Psoas muscle (tissue), 8 donors: Measurements from ENCODE around the gene TRIM38. TPM values are rescaled to one million over a fixed set of nuclear protein-coding genes. Genes with fewer than 3 reads are reported as not detected.

Source experiments
- ATAC-seq, 4 donors: fragments of 200-7000 bp; cut with Tn5 transposase; one replicate each; pipeline ENCODE4 v1.9.1; 2020; ENCODE audit warnings: moderate library complexity in 3 of 4, mild to moderate bottlenecking in 2 of 4
- DNase-seq, 2 donors: peaks; one replicate each; pipeline ENCODE4 v3.0.0-alpha.2; 2020
- H3K27ac ChIP-seq: fragments of 200-600 bp; one replicate; pipeline ENCODE4 v1.8.0; 2022
- H3K27me3 ChIP-seq, 3 donors: fragments of 200-600 bp in 1 of 3; one replicate each; pipeline versions ENCODE4 v1.6.1 to v1.8.0; 2013 to 2022; ENCODE audit warnings: low read length in 2 of 3, mild to moderate bottlenecking in 2 of 3, moderate library complexity in 1 of 3; ENCODE audit not compliant: insufficient read depth in 3 of 3
- H3K36me3 ChIP-seq, 2 donors: fragments of 200-600 bp in 1 of 2; one replicate each; pipeline versions ENCODE4 v1.6.1 to v1.8.0; 2013 to 2022; ENCODE audit warnings: low read depth in 1 of 2, mild to moderate bottlenecking in 1 of 2, moderate library complexity in 1 of 2; ENCODE audit not compliant: insufficient read depth in 1 of 2
- H3K4me1 ChIP-seq: fragments of 200-600 bp; one replicate; pipeline ENCODE4 v1.8.0; 2022
- H3K4me3 ChIP-seq: fragments of 200-600 bp; one replicate; pipeline ENCODE4 v1.8.0; 2022; ENCODE audit warnings: mild to moderate bottlenecking
- H3K9me3 ChIP-seq: fragments of 200-600 bp; one replicate; pipeline ENCODE4 v1.8.0; 2022
- WGBS, 3 donors: extraction: QIAGEN DNeasy Blood & Tissue Kit; methylation state at CpG; one replicate each; pipeline versions ENCODE4 v1.1.6 to v1.1.7; 2013; 5-methylcytosine and 5-hydroxymethylcytosine counted together
- intact Hi-C, 2 donors: fragments of 100-400 bp; cut with DNase I; formaldehyde crosslinking; loops; one replicate each; pipeline versions ENCODE4 v1.11.0 to v1.14.2; 2022
- polyA plus RNA-seq, 3 donors: library from polyadenylated mRNA; stranded (reverse); fragments of 200-250 nt; gene quantifications; one replicate each; pipeline ENCODE4 v1.2.3, GENCODE V29; 2013
- total RNA-seq, 4 donors: library from RNA; stranded (reverse); fragmentation: NEBNext Ultra II Directional in 2 of 4; extraction: Animal tissue kit (Norgen Biotek cat#: 25700) in 2 of 4; gene quantifications; one replicate each; pipeline versions ENCODE4 v1.2.1 to v1.2.4, GENCODE V29; 2021 to 2023
- TF ChIP-seq, protein P1 (sequence below): fragments of 200-600 bp; IDR thresholded peaks from one replicate; pipeline ENCODE4 v1.8.0; 2022; ENCODE audit warnings: antibody characterized with exemption
- donor health status: healthy with polysubstance abuse.
- donor health status: DM: no; HTN: no; CAD: no; lungs with moderate emphysema.
- donor health status: Bipolar disorder and iron deficiency.
- donor health status: healthy.
- donor health status: DM: yes; HTN: yes; CAD: no.
- donor health status: DM: no; HTN: no; CAD: no.
- donor health status: DM: no; HTN: no; CAD: no.
- donor health status: DM: yes; HTN: yes; CAD: no.

The TRIM38 gene
- total and polyA plus RNA-seq, 7 donors, result 1.4 to 7.3 (median 4.7) TPM

- Histone ChIP-seq H3K4me3 (no peak overlapping the region), H3K27ac (no peak overlapping the region), H3K36me3 (peaks cover 13 to 99% of the 10 kb centered on the region in 2 donors), H3K4me1 (peaks cover 5% of the 10 kb centered on the region), H3K27me3 (no peaks in the 10 kb centered on the region), H3K9me3 (no peaks in the 10 kb centered on the region)
- WGBS, 3 donors, result 94 to 97% (median 96%) methylated on average over 2 of the region's 2 CpGs
- DNase-seq (no peak), ATAC-seq (no peak)
- intact Hi-C loops, result no loop called here
- TF ChIP-seq, protein P1, sequence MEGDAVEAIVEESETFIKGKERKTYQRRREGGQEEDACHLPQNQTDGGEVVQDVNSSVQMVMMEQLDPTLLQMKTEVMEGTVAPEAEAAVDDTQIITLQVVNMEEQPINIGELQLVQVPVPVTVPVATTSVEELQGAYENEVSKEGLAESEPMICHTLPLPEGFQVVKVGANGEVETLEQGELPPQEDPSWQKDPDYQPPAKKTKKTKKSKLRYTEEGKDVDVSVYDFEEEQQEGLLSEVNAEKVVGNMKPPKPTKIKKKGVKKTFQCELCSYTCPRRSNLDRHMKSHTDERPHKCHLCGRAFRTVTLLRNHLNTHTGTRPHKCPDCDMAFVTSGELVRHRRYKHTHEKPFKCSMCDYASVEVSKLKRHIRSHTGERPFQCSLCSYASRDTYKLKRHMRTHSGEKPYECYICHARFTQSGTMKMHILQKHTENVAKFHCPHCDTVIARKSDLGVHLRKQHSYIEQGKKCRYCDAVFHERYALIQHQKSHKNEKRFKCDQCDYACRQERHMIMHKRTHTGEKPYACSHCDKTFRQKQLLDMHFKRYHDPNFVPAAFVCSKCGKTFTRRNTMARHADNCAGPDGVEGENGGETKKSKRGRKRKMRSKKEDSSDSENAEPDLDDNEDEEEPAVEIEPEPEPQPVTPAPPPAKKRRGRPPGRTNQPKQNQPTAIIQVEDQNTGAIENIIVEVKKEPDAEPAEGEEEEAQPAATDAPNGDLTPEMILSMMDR, result no peak
These were observed 11.4 kb downstream of the TRIM38 start for GRCh38 chr6:25973923-25974555.

GRCh38 chr6:25975923-25976560 lies 13.4 kb downstream of the TRIM38 start:
- Histone ChIP-seq H3K27me3 (no peaks in the 10 kb centered on the region), H3K9me3 (no peaks in the 10 kb centered on the region), H3K27ac (no peak overlapping the region), H3K36me3 (peaks cover 11 to 97% of the 10 kb centered on the region in 2 donors), H3K4me3 (no peak overlapping the region), H3K4me1 (no peaks in the 10 kb centered on the region)
- DNase-seq (no peak), ATAC-seq (no peak)
- WGBS, 3 donors, result 89 to 97% (median 91%) methylated on average over 5 of the region's 5 CpGs
- TF ChIP-seq, protein P1, result no peak
- intact Hi-C loops, result no loop called here

GRCh38 chr6:25980935-25981334 lies 18.3 kb downstream of the TRIM38 start:
- H3K9me3 ChIP-seq, result no peaks in the 10 kb centered on the region
- TF ChIP-seq, protein P1, result no peak
- DNase-seq, result no peak
- H3K27ac ChIP-seq, result no peak overlapping the region
- H3K27me3 ChIP-seq, result no peaks in the 10 kb centered on the region
- intact Hi-C loops, result loop anchor here in 1 of 2 donors (10.0 kb wide), 1 partner anchor 896 kb away; no protein-coding TSS in a partner anchor
- ATAC-seq, result no peak
- WGBS, 3 donors, result 89 to 91% (median 90%) methylated on average over 2 of the region's 2 CpGs
- no peaks in the 10 kb centered on the region for H3K4me1 ChIP-seq
- no peak overlapping the region for H3K4me3 ChIP-seq
- peaks cover 13 to 76% of the 10 kb centered on the region in 2 donors for H3K36me3 ChIP-seq

- TF ChIP-seq, protein P1, result no peak
- H3K4me3 ChIP-seq, result no peak overlapping the region
- DNase-seq, result no peak
- H3K27me3 ChIP-seq, result no peaks in the 10 kb centered on the region
- H3K4me1 ChIP-seq, result no peaks in the 10 kb centered on the region
- intact Hi-C loops, result loop anchor here in 1 of 2 donors (10.0 kb wide), 1 partner anchor 897 kb away; no protein-coding TSS in a partner anchor
- H3K27ac ChIP-seq, result no peak overlapping the region
- H3K9me3 ChIP-seq, result no peaks in the 10 kb centered on the region
- 92 to 94% (median 94%) methylated on average over 5 of the region's 5 CpGs for WGBS, 3 donors
- H3K36me3 ChIP-seq, result peaks cover 13 to 68% of the 10 kb centered on the region in 2 donors
- no peak for ATAC-seq
These were observed 19.1 kb downstream of the TRIM38 start for GRCh38 chr6:25981568-25982263.
